OCI-LY1 (cell line): ENCODE measurements around the gene PDLIM5.

Experiments used
- H2AFZ ChIP-seq: fragments of 200-600 bp; sonication (generic), shearing (Covaris generic); 2 replicates; pipeline ENCODE4 v1.6.0; 2014; ENCODE audit warnings: antibody characterized with exemption, mild to moderate bottlenecking, low read length
- H3F3A ChIP-seq: fragments of 200-600 bp; sonication (generic), shearing (Covaris generic); 2 replicates; pipeline ENCODE4 v1.6.0; 2014; ENCODE audit warnings: mild to moderate bottlenecking, antibody characterized with exemption, low read length, moderate library complexity; ENCODE audit not compliant: insufficient read depth
- H3K27ac ChIP-seq: fragments of 200-600 bp; sonication (generic); 2 replicates; pipeline ENCODE4 v1.5.1; 2014; ENCODE audit warnings: low read length, mixed run types, mild to moderate bottlenecking, low read depth; ENCODE audit not compliant: poor library complexity, severe bottlenecking
- H3K27me3 ChIP-seq: fragments of 200-600 bp; sonication (generic); 2 replicates; pipeline ENCODE4 v1.6.0; 2014; ENCODE audit warnings: antibody characterized with exemption, mild to moderate bottlenecking, low read length, moderate library complexity; ENCODE audit not compliant: insufficient read depth
- H3K36me3 ChIP-seq: fragments of 200-600 bp; sonication (generic); 2 replicates; pipeline ENCODE4 v1.6.1; 2014; ENCODE audit warnings: mild to moderate bottlenecking, antibody characterized with exemption, low read length, moderate library complexity, mixed read lengths; ENCODE audit not compliant: insufficient read depth
- H3K4me1 ChIP-seq: fragments of 200-600 bp; sonication (generic); 2 replicates; pipeline ENCODE4 v1.5.1; 2014; ENCODE audit warnings: mild to moderate bottlenecking, low read length, moderate library complexity; ENCODE audit not compliant: insufficient read depth, severe bottlenecking
- H3K4me2 ChIP-seq: fragments of 200-600 bp; sonication (generic), shearing (Covaris generic); 2 replicates; pipeline ENCODE4 v1.6.1; 2014; ENCODE audit warnings: low read length
- H3K4me3 ChIP-seq: fragments of 200-600 bp; sonication (generic); 2 replicates; pipeline ENCODE4 v1.5.1; 2014; ENCODE audit warnings: low read length, low read depth, mild to moderate bottlenecking, mixed read lengths; ENCODE audit not compliant: poor library complexity, severe bottlenecking
- H3K79me2 ChIP-seq: fragments of 200-600 bp; shearing (Covaris generic); 2 replicates; pipeline ENCODE4 v1.6.1; 2016; ENCODE audit warnings: mixed run types, low read length, mixed read lengths; ENCODE audit not compliant: insufficient read depth
- H3K9ac ChIP-seq: fragments of 200-600 bp; sonication (generic), shearing (Covaris generic); 2 replicates; pipeline ENCODE4 v1.6.1; 2014; ENCODE audit warnings: mild to moderate bottlenecking, low read length, mixed read lengths
- H3K9me2 ChIP-seq: fragments of 200-600 bp; sonication (generic), shearing (Covaris generic); 2 replicates; pipeline ENCODE4 v1.6.1; 2014; ENCODE audit warnings: low read depth, mild to moderate bottlenecking, low read length, mixed read lengths
- H3K9me3 ChIP-seq: fragments of 200-600 bp; shearing (Covaris generic); 2 replicates; pipeline ENCODE4 v1.6.1; 2014; ENCODE audit warnings: low read length, mixed read lengths
- H4K20me1 ChIP-seq: fragments of 200-600 bp; sonication (generic), shearing (Covaris generic); 2 replicates; pipeline ENCODE4 v1.6.0; 2016; ENCODE audit warnings: mild to moderate bottlenecking, low read length; ENCODE audit not compliant: insufficient read depth
- CTCF ChIP-seq: fragments of 200-600 bp; sonication (generic), shearing (Covaris generic); IDR thresholded peaks from 2 replicates; pipeline ENCODE4 v1.5.1; 2017; ENCODE audit warnings: mild to moderate bottlenecking, antibody characterized with exemption, low read length, moderate library complexity, mixed read lengths
- EZH2 ChIP-seq: fragments of 200-600 bp; sonication (generic), shearing (Covaris generic); IDR thresholded peaks from 2 replicates; pipeline ENCODE4 v1.8.0; 2017; ENCODE audit warnings: borderline replicate concordance, mixed run types, mild to moderate bottlenecking, antibody characterized with exemption, low read length, moderate library complexity, mixed read lengths

The PDLIM5 gene

GRCh38 chr4:94412019-94412657 is 39.6 kb upstream of the PDLIM5 start:
- Histone ChIP-seq H3K79me2 (no peaks in the 10 kb centered on the region), H2AFZ (no peak overlapping the region), H3K9me2 (no peaks in the 10 kb centered on the region), H3F3A (no peaks in the 10 kb centered on the region), H3K4me2 (no peak overlapping the region), H3K27me3 (no peaks in the 10 kb centered on the region), H3K4me1 (no peaks in the 10 kb centered on the region), H3K9ac (no peak overlapping the region), H3K9me3 (no peaks in the 10 kb centered on the region), H3K27ac (no peak overlapping the region), H3K36me3 (no peaks in the 10 kb centered on the region), H4K20me1 (no peaks in the 10 kb centered on the region), H3K4me3 (no peak overlapping the region)
- TF ChIP-seq CTCF (no peak), EZH2 (no peak)

GRCh38 chr4:94412658-94413038 is 39.1 kb upstream of the PDLIM5 start:
- no peak overlapping the region for H2AFZ ChIP-seq
- no peaks in the 10 kb centered on the region for H4K20me1 ChIP-seq
- H3F3A ChIP-seq: no peaks in the 10 kb centered on the region
- no peaks in the 10 kb centered on the region for H3K9me2 ChIP-seq
- no peak overlapping the region for H3K9ac ChIP-seq
- no peak overlapping the region for H3K4me2 ChIP-seq
- H3K27me3 ChIP-seq: no peaks in the 10 kb centered on the region
- H3K4me1 ChIP-seq: no peaks in the 10 kb centered on the region
- no peak for TF ChIP-seq EZH2
- no peak for TF ChIP-seq CTCF
- H3K36me3 ChIP-seq: no peaks in the 10 kb centered on the region
- no peaks in the 10 kb centered on the region for H3K9me3 ChIP-seq
- no peaks in the 10 kb centered on the region for H3K79me2 ChIP-seq
- no peak overlapping the region for H3K4me3 ChIP-seq
- H3K27ac ChIP-seq: no peak overlapping the region

- H4K20me1 ChIP-seq: no peaks in the 10 kb centered on the region
- no peaks in the 10 kb centered on the region for H3K79me2 ChIP-seq
- no peaks in the 10 kb centered on the region for H3K9me2 ChIP-seq
- H3K4me3 ChIP-seq: no peak overlapping the region
- no peak for TF ChIP-seq CTCF
- no peak for TF ChIP-seq EZH2
- H3K9ac ChIP-seq: no peak overlapping the region
- H3K4me1 ChIP-seq: no peaks in the 10 kb centered on the region
- no peaks in the 10 kb centered on the region for H3F3A ChIP-seq
- no peaks in the 10 kb centered on the region for H3K27me3 ChIP-seq
- no peaks in the 10 kb centered on the region for H3K36me3 ChIP-seq
- H3K27ac ChIP-seq: no peak overlapping the region
- H3K4me2 ChIP-seq: no peak overlapping the region
- H3K9me3 ChIP-seq: no peaks in the 10 kb centered on the region
- H2AFZ ChIP-seq: no peak overlapping the region
Observed at GRCh38 chr4:94413085-94413840, 38.5 kb upstream of the PDLIM5 start.
